ENCODE measurements around the gene ZNF813.
"Not testable (repeated sequence)": the region's sequence is repeated elsewhere in the genome, so short reads cannot be mapped to it uniquely, and the experiment has no call there.

Gene ZNF813

GRCh38 chr19:53485046-53486004, 17.8 kb downstream of the ZNF813 start:
- no peak for DNase-seq (ENCODE audit: low spot score)

GRCh38 chr19:53492153-53492552, 24.6 kb downstream of the ZNF813 start:
- no peak for DNase-seq (ENCODE audit: low spot score)

- DNase-seq (ENCODE audit: low spot score): not testable (repeated sequence)
These were observed 29.9 kb downstream of the ZNF813 start for GRCh38 chr19:53497311-53498023.

- not testable (repeated sequence) for DNase-seq (ENCODE audit: low spot score)
These were observed 30.5 kb downstream of the ZNF813 start for GRCh38 chr19:53498024-53498395.

- DNase-seq (ENCODE audit: low spot score): not testable (repeated sequence)
These were observed 35.6 kb downstream of the ZNF813 start for GRCh38 chr19:53503151-53503550.

GRCh38 chr19:53503671-53504364, 36.3 kb downstream of the ZNF813 start:
- DNase-seq (ENCODE audit: low spot score): not testable (repeated sequence)

GRCh38 chr19:53504365-53504703, 36.8 kb downstream of the ZNF813 start:
- not testable (repeated sequence) for DNase-seq (ENCODE audit: low spot score)

GRCh38 chr19:53504885-53505284, 37.4 kb downstream of the ZNF813 start:
- DNase-seq (ENCODE audit: low spot score): no peak

- no peak for DNase-seq (ENCODE audit: low spot score)
These were observed 39.2 kb downstream of the ZNF813 start for GRCh38 chr19:53506728-53507127.

GRCh38 chr19:53507523-53508442, 40.2 kb downstream of the ZNF813 start:
- DNase-seq (ENCODE audit: low spot score): no peak

- no peak for DNase-seq (ENCODE audit: low spot score)
These were observed 41.9 kb downstream of the ZNF813 start for GRCh38 chr19:53509443-53509842.

- DNase-seq (ENCODE audit: low spot score): no peak
These were observed 42.3 kb downstream of the ZNF813 start for GRCh38 chr19:53509845-53510244.

- no peak for DNase-seq (ENCODE audit: low spot score)
These were observed 43.8 kb downstream of the ZNF813 start for GRCh38 chr19:53511357-53511756.

GRCh38 chr19:53511933-53512374, 44.4 kb downstream of the ZNF813 start:
- no peak for DNase-seq (ENCODE audit: low spot score)

- DNase-seq (ENCODE audit: low spot score): not testable (repeated sequence)
These were observed 47.5 kb downstream of the ZNF813 start for GRCh38 chr19:53515047-53515446.

- DNase-seq (ENCODE audit: low spot score): no peak
These were observed 49.7 kb downstream of the ZNF813 start for GRCh38 chr19:53517114-53517741.

- DNase-seq (ENCODE audit: low spot score): no peak
These were observed 50.6 kb downstream of the ZNF813 start for GRCh38 chr19:53518121-53518520.

GRCh38 chr19:53518716-53519115, 51.2 kb downstream of the ZNF813 start:
- no peak for DNase-seq (ENCODE audit: low spot score)

- no peak for DNase-seq (ENCODE audit: low spot score)
These were observed 51.9 kb downstream of the ZNF813 start for GRCh38 chr19:53519446-53519845.

GRCh38 chr19:53520163-53520546, 52.6 kb downstream of the ZNF813 start:
- no peak for DNase-seq (ENCODE audit: low spot score)

All from hematopoietic multipotent progenitor cell treated with erythropoietin and hydrocortisone succinate and interleukin-3 and kit ligand, for 17 days (in vitro differentiated cells).